Activated T-helper 1 cell treated with anti-CD3 and anti-CD28 coated beads, Interleukin-12 subunit alpha, Interleukin-12 subunit beta, Interleukin-2, Interleukin-4 antibody, amounts not matched to agents 30 ng/mL and 10 ng/mL and 1 ng/mL, durations not matched to agents 14 hours and 24 hours and 36 hours (primary cell): Measurements from ENCODE around the gene CHKA. TPM values are rescaled to one million over a fixed set of nuclear protein-coding genes. Genes with fewer than 3 reads are reported as not detected.

Experiments used
- DNase-seq: peaks from one replicate; pipeline ENCODE4 v3.0.0; 2021; ENCODE audit warnings: low spot score
- H3K27ac Mint-ChIP-seq: one replicate; pipeline ENCODE4 v1.8.0; 2021; ENCODE audit warnings: mild to moderate bottlenecking, mixed read lengths
- H3K27me3 Mint-ChIP-seq: one replicate; pipeline ENCODE4 v1.8.0; 2022; ENCODE audit warnings: mild to moderate bottlenecking, moderate library complexity, mixed read lengths; ENCODE audit not compliant: insufficient read depth
- H3K36me3 Mint-ChIP-seq: one replicate; pipeline ENCODE4 v1.8.0; 2021; ENCODE audit warnings: low read depth, mixed read lengths
- H3K4me1 Mint-ChIP-seq: one replicate; pipeline ENCODE4 v1.8.0; 2021; ENCODE audit warnings: low read depth, mixed read lengths
- H3K4me3 Mint-ChIP-seq: one replicate; pipeline ENCODE4 v1.8.0; 2021; ENCODE audit warnings: mild to moderate bottlenecking, moderate library complexity, mixed read lengths
- H3K9me3 Mint-ChIP-seq: one replicate; pipeline ENCODE4 v1.8.0; 2021; ENCODE audit warnings: mixed read lengths
- intact Hi-C: fragments of 100-400 bp; cut with micrococcal nuclease; formaldehyde crosslinking; loops from one replicate; pipeline ENCODE4 v1.15.1; 2024
- total RNA-seq: library from RNA; stranded (reverse); gene quantifications from 2 replicates; pipeline ENCODE4 v1.2.3, GENCODE V29; 2022

CHKA gene
- total RNA-seq, 1 donor from 2014 or later = 13.7 TPM

GRCh38 chr11:68150037-68150436 lies 28.8 kb upstream of the CHKA start:
- intact Hi-C loops = no loop called here
- no peaks in the 10 kb centered on the region for H3K4me1 Mint-ChIP-seq
- H3K27ac Mint-ChIP-seq = no peak overlapping the region
- DNase-seq = no peak
- no peak overlapping the region for H3K4me3 Mint-ChIP-seq
- H3K9me3 Mint-ChIP-seq = no peaks in the 10 kb centered on the region
- peaks cover 6% of the 10 kb centered on the region for H3K27me3 Mint-ChIP-seq
- H3K36me3 Mint-ChIP-seq = no peaks in the 10 kb centered on the region

- DNase-seq = no peak
- H3K9me3 Mint-ChIP-seq = no peaks in the 10 kb centered on the region
- H3K27me3 Mint-ChIP-seq = peaks cover 6% of the 10 kb centered on the region
- H3K36me3 Mint-ChIP-seq = no peaks in the 10 kb centered on the region
- no peak overlapping the region for H3K4me3 Mint-ChIP-seq
- H3K4me1 Mint-ChIP-seq = no peaks in the 10 kb centered on the region
- no peak overlapping the region for H3K27ac Mint-ChIP-seq
- intact Hi-C loops = no loop called here
These were observed 28.2 kb upstream of the CHKA start for GRCh38 chr11:68149417-68149816.

DNA sequence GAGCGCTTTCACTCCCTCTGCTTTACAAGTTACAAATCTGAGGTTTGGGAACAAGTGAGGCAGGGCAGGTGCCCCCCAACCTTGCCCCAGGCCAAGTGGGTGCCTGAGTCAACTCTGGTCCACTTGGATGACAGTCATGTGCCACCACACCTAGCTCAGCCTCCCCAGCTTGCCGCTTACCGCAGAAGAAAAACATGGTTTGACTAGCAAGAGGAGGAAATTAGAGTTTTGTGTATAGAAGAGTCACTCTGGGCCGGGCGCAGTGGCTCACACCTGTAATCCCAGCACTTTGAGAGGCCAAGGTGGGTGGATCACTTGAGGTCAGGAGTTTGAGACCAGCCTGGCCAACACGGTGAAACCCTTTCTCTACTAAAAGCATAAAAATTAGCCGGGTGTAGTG lies 27.7 kb upstream of the CHKA start:
- Mint-ChIP-seq H3K27me3 (peaks cover 6% of the 10 kb centered on the region), H3K27ac (no peak overlapping the region), H3K4me3 (no peak overlapping the region), H3K9me3 (no peaks in the 10 kb centered on the region), H3K36me3 (no peaks in the 10 kb centered on the region), H3K4me1 (no peaks in the 10 kb centered on the region)
- no peak for DNase-seq
- intact Hi-C loops = no loop called here

GRCh38 chr11:68148071-68148805 lies 27.1 kb upstream of the CHKA start:
- Mint-ChIP-seq H3K4me3 (no peak overlapping the region), H3K27me3 (peaks cover 6% of the 10 kb centered on the region), H3K4me1 (no peaks in the 10 kb centered on the region), H3K9me3 (no peaks in the 10 kb centered on the region), H3K27ac (no peak overlapping the region), H3K36me3 (no peaks in the 10 kb centered on the region)
- intact Hi-C loops = no loop called here
- no peak for DNase-seq

DNA sequence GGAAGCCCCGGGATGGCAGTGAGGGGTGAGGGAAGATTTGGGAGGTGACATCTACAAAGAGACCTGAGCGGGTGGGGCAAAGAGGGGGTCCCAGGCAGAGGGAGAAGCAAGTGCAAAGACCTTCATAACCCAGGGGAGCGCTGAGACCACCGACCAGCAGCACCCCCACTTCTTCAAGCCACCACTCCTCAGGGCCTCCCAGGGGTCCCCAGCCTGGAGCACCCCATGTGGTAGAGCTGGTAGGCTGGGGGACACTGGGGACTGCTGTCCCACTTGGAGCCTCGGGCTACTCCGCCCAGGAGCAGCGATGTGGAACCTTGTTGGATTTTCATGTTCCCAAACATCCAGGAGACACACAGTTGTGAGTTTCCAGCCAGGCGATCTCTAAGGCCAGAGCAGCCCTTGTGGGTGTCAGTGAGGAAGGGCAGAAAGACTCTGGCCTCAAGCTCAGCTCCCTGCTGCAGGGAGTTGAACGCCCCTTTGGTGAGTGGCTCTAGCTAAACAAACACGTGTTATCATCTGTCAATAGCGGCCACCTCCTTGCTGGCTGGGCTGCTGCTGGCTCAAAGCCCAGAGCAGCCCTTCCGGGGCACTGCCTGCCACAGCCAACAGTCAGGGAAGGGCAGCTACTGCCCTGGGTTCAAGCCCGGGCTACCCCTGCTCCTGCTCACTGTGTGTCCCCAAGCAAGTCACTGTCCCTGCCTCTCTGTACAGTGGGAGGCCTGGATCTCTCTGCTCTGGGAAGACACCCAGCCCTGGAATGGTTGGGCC lies 25.7 kb upstream of the CHKA start:
- intact Hi-C loops = no loop called here
- H3K4me1 Mint-ChIP-seq = peaks cover 7% of the 10 kb centered on the region
- H3K9me3 Mint-ChIP-seq = no peaks in the 10 kb centered on the region
- H3K27ac Mint-ChIP-seq = no peak overlapping the region
- H3K27me3 Mint-ChIP-seq = peaks cover 6% of the 10 kb centered on the region
- H3K36me3 Mint-ChIP-seq = no peaks in the 10 kb centered on the region
- H3K4me3 Mint-ChIP-seq = no peak overlapping the region
- DNase-seq = no peak

DNA sequence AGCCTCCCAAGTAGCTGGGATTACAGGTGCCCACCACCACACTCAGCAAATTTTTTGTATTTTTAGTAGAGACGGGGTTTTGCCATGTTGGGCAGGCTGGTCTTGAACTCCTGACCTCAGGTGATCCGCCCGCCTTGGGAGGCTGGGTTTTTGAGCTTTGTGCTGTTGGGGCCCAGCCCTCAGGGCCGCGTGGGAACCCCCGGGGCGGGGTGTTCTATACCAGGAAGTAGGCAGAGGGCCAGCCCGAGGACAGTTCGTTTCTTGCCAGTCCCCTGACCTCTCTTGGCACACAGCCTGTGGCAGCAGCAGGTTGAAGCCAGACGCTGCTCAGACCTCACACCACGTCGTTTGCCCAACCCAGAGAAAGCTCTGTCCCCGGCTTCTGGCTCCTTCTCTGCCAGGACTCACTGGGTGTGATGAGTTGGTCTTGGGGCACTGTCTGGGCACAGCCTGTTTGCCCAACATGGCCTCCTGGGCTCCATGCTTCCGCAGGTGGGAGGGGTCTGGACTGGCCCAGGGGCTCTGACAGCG lies 24.9 kb upstream of the CHKA start:
- H3K27me3 Mint-ChIP-seq = peaks cover 3% of the 10 kb centered on the region
- H3K27ac Mint-ChIP-seq = no peak overlapping the region
- H3K9me3 Mint-ChIP-seq = no peaks in the 10 kb centered on the region
- intact Hi-C loops = no loop called here
- no peak for DNase-seq
- H3K4me3 Mint-ChIP-seq = no peak overlapping the region
- H3K36me3 Mint-ChIP-seq = no peaks in the 10 kb centered on the region
- peaks cover 12% of the 10 kb centered on the region for H3K4me1 Mint-ChIP-seq

GRCh38 chr11:68145120-68145866 lies 24.1 kb upstream of the CHKA start:
- Mint-ChIP-seq H3K9me3 (no peaks in the 10 kb centered on the region), H3K27ac (no peak overlapping the region), H3K4me1 (peaks cover 12% of the 10 kb centered on the region), H3K27me3 (peaks cover 3% of the 10 kb centered on the region), H3K36me3 (no peaks in the 10 kb centered on the region), H3K4me3 (no peak overlapping the region)
- intact Hi-C loops = no loop called here
- DNase-seq = no peak

- no peaks in the 10 kb centered on the region for H3K36me3 Mint-ChIP-seq
- H3K9me3 Mint-ChIP-seq = no peaks in the 10 kb centered on the region
- H3K4me3 Mint-ChIP-seq = no peak overlapping the region
- H3K27ac Mint-ChIP-seq = no peak overlapping the region
- peaks cover 12% of the 10 kb centered on the region for H3K4me1 Mint-ChIP-seq
- no peak for DNase-seq
- H3K27me3 Mint-ChIP-seq = peaks cover 5% of the 10 kb centered on the region
- intact Hi-C loops = loop anchor here (2.0 kb wide), 1 partner anchor 22 kb away; the partner anchor contains the start of gene CHKA
These were observed 22.1 kb upstream of the CHKA start for GRCh38 chr11:68143310-68143689.

GRCh38 chr11:68142441-68143309 lies 21.5 kb upstream of the CHKA start:
- intact Hi-C loops = loop anchor here (2.0 kb wide), 1 partner anchor 22 kb away; the partner anchor contains the start of gene CHKA
- Mint-ChIP-seq H3K27me3 (peaks cover 4% of the 10 kb centered on the region), H3K27ac (peak overlapping the region; percentile 44), H3K9me3 (no peaks in the 10 kb centered on the region), H3K4me3 (no peak overlapping the region), H3K4me1 (peaks cover 12% of the 10 kb centered on the region), H3K36me3 (no peaks in the 10 kb centered on the region)
- no peak for DNase-seq

DNA sequence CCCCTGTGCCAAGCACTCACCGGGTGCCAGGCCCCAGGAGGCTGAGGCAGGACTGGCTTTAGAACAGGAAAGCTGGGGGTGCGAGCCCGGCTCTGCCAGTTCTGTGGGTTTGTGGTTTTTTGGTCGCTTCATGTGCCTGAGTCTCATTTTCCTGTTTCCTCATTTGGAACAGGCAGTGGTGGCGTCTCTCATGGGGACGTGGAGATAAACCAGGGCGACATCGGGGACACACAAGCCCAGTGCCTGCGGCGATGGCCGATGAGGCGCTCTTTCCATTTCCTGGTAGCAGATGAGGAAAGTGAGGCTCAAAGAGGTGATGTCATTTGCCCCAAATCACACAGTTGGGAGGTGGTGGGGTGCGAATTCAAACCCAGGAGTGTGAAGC lies 20.8 kb upstream of the CHKA start:
- Mint-ChIP-seq H3K4me1 (peaks cover 12% of the 10 kb centered on the region), H3K27me3 (peaks cover 4% of the 10 kb centered on the region), H3K27ac (peak overlapping the region; percentile 44), H3K9me3 (no peaks in the 10 kb centered on the region), H3K4me3 (no peak overlapping the region), H3K36me3 (no peaks in the 10 kb centered on the region)
- intact Hi-C loops = loop anchor here (2.0 kb wide), 1 partner anchor 21 kb away; the partner anchor contains the start of gene CHKA
- peak; percentile 26 for DNase-seq

- DNase-seq = no peak
- Mint-ChIP-seq H3K9me3 (no peaks in the 10 kb centered on the region), H3K4me3 (no peak overlapping the region), H3K4me1 (peaks cover 12% of the 10 kb centered on the region), H3K36me3 (no peaks in the 10 kb centered on the region), H3K27me3 (peaks cover 4% of the 10 kb centered on the region), H3K27ac (no peak overlapping the region)
- intact Hi-C loops = loop anchor here (2.0 kb wide), 1 partner anchor 21 kb away; the partner anchor contains the start of gene CHKA
These were observed 20.2 kb upstream of the CHKA start for GRCh38 chr11:68141246-68142027.
